Medulla oblongata (tissue), 1 donor: ENCODE results near the gene OSBPL8.

Experiments
- DNase-seq: peaks from one replicate; pipeline ENCODE4 v3.0.0-alpha.2; 2015; ENCODE audit errors: extremely low spot score

Gene OSBPL8

DNA sequence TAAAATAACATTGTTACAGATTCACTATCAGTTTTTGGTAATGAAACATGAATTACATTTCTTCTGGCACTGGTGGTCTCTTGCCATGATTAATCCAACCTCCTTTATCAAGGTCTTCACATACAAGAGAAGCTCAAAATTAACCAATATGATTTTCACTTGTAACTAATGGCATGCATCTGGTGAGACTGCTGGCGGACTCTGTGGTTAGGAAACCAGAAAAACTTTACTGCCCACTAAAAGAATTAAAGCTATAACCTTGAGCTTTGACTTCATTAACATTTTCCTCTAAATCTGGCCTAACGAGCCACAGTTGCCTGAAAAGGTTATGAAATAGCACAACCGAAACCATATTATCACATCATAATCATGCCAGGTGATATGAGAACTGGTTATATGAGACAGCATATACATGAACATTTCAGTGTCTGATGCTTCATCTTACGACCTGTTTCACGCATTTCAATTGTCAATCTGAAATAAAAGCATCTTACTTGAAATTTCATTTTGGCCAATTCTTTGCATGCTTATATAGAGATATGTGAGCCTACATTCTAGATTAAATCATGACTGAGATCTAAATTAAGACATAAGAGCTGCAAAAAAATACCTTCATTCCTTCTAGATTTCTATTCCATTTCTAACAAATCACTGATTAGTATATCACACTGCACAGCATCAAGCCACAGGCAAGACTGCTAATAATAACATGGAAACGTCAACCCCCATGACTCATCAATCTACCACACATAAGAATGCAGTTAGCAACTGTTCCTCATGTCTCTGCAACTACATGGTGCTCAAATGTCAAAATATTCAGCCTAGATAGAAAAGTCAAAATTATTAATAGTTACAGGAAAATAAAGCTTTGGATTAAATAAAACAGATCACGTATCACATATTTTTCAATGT lies 89.3 kb downstream of the OSBPL8 start:
- no peak for DNase-seq

DNA sequence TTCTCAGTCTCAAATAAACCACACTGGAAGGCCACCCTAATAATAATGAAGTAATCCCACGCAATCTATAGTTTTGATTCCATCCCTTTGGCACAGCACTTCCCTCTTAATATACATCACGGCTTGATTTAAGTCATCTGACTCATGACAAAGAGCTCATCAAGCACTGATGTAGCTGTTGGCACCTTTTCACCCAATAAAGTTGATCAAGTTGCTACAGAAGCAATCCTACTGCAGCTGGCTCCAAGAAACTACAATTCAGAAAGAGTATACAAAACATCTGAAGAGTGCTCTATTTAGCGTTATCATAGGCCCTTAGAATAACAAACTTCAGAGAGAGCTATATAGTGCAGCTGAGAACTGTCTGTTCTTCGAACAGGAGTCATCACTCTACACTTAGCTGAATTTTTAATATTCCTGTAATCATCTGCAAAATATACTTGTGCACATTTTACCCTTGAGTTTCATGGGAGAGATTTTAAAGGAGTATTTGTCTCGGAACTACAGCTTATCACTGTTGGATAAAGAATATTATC lies 94.9 kb downstream of the OSBPL8 start:
- no peak for DNase-seq

DNA sequence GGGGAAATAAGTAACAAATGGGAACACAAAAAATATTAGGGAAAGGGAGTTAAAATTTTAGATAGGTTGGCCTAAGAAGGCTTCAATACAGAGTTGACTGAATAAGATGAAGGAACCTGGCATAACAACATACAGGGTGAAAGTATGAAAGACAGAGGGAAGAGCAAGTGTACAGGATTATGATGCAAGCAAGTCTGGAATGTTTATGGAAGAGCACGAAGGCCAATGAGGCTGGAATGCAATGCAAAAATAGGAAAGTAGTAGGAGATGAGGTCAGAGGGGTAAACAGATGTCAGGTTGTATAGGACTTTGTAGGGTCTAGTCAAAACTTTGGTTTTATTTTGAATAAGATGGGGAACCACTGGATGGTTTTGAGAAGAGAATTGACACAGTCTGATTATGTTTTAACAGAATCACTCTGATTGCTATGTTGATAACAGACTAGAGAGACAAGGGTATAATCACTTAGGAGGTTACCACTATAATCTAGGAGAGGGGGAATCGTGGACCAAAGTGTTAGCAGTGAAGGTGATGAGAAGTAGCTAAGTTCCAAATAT lies 96.8 kb downstream of the OSBPL8 start:
- DNase-seq: no peak

DNA sequence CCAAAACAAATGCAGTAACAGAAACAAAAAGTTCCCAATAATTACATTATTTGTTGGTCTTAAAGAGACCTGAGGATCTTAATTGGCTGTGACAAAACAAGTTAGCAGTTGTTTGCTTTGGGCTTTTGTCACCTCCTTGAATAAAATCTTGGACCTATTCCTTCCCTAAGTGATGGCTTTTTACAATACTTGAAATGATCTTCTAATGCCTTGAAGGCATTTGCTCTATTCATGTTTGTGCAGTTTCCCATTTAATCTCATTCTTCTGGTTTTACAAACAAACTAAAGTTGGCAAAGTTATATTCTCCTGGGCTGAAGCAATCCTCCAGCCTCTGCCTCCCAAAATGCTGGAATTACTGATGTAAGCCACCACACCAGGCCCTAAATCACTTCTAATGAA lies 98.8 kb downstream of the OSBPL8 start:
- DNase-seq: no peak

DNA sequence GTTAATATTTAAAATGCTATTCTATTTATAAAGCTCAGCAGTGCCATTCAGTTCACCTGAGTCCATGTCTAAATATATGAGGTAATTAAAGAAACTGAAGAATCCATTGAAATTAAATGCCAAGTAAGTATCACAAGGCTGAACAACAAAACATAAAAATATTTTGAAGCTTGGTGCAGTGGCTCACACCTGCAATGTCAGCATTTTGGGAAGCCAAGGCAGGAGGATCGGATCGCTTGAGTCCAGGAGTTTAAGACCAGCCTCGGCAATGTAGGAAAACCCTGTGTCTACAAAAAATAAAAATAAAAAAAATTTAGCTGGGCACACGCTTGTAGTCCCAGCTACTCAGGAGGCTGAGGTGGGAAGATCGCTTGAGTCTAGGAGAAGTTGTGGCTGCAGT lies 101.8 kb downstream of the OSBPL8 start:
- DNase-seq: no peak

DNA sequence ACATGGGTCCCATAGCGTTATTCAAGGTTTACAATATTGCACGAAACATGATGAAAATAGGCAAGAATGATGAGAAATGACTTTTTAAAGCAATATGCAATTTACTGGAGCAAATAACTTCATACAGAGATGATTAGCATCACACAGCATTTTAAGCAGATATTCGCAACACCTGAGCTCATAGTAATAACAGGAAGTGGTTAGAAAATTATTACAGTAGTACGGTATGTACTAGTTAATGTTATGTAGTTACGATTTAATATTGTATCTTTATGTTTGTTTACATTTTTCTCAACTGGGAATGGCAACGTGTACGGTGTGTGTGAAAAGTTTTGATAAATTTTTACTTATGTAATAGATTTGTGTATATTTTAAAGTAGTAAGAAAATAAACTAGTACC lies 102.6 kb downstream of the OSBPL8 start:
- DNase-seq: no peak

DNA sequence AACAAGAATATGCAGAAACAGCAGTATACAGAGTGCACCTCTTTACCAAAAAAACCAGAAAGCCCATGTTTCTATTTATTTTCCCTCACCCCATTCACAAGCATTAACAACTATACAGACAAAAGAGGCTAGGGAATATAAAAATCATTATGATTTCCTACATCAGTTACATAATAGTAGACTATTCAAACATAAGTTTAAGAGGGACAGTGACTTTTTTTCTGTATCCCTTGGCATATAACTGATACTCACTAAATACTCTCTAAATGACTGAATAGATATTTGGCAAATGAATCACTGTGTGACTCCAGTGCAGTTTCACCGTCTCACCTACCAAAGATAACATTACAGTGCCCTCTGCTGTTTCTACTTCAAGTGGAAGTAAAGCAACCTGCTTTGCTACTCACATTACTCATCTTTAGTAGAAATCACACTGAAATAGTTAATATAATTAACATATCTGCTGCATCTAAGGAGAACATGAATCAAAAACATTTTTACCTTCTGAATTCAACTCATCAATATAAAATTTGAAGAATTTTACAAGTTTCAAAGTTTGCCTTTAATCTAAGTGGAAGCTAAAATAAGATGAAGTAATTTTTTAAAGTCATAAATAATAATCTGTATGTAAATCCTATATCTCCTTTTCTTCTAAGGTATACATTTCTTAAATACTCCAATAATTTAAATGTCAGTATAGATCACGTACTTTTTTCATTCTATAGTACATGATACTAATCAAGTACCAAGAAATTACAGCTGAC lies 103.8 kb downstream of the OSBPL8 start:
- peak; percentile 50 for DNase-seq

DNA sequence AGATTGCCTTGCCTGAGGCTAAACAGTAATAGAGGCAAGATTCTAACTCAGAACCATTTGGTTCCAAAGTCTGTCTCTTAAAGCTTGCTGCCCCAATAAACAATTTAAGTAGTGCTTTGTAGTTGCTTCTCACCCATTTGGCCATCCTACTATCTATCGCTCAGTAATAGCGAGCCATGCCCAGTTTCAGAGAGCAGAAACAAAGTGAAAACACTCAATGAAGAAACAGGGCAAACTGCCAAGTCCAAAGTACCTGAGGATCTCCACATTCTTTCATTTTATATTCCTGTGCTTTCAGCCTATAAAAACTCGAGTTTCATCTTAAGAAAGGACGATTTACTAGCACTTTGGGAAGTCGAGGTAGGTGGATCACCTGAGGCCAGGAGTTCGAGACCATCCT lies 108.0 kb downstream of the OSBPL8 start:
- no peak for DNase-seq

DNA sequence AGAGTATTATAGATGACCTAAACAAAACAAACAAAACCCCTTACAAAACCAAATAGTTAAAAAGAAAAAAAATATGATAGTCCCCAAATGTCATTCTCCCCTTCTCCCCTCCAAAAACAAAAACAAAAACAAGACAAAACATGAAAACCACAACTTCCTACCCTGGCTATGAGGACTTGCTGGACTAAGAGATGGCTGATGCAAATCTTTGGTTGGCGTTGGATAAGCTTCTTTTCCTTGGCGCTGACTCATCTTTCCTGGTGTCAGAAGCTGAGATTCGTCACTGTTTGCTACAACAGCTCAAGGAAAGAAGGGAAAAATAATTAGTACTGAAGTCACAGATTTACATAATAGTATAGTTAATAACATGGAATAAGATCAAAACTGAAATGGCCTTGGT lies 108.9 kb downstream of the OSBPL8 start:
- DNase-seq: no peak

DNA sequence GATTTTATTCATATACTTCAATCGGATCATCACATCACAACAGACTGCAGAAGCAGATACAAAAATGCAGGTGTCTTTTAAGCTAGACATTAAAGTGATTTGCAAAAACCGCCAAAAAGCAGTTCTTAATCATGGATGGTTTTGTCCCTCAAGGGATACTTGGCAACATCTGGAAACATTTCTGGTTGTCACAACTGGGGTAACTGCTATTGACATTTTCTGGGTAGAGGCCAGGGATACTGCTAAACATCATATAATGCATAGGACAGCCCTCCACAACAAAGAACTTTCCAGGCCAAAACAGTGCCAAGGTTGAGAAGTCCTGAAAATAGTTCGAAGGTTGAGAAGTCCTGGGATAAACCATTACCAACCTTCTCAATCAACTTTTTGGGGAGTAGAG lies 109.6 kb downstream of the OSBPL8 start:
- DNase-seq: no peak

DNA sequence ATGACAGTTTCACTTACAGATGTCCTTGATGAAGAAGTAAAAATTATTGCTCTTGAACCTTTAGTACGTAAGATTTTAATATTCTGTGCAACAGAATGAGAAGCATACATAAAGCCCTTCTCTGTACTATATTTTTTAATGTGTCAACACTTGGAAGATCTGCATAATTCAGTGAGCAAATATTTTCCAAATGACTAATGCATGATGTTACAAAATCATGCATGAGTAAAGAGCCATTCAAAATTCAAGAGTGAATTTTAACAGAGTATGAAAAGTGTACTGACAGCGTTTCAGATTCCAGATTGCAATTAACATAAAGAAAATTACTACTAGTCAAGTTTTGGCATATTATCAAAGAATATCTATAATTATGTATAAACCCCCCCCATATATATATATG lies 110.0 kb downstream of the OSBPL8 start:
- DNase-seq: no peak

DNA sequence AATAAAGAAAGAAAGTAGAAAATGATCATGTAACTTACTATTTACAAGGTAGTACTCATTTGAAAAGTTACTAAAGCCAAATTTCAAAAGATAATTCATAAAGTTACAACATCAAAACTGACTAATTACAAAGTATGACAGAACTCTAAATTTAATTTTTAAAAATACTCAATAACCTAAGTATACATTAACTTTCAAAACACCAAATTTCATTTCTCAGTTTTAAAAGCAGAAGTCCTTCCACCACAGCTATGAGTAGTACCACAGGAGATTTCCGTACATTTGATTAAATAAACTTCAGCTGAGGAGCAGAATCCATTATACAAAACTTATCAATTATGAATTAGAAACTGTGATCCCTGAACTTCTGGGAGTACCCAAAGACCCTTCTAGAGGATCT lies 110.6 kb downstream of the OSBPL8 start:
- no peak for DNase-seq

DNA sequence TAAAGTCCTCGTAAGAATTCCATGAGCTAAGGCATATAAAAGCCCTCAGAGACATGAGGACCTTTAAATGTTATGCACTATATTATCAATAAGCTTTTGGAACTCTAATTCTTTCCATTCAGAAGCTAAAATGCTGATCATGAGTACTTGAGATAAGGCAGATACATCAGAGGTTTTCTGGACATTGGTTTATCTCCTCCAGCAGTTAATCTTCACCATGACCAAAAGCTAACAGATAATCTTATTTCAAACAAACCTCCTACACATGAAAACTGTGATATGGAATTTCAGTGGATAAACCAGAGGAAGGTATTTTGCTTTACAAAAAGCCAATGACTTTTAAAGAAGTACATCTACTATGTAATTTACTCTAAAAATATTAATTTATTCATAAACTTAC lies 113.5 kb downstream of the OSBPL8 start:
- DNase-seq: no peak

DNA sequence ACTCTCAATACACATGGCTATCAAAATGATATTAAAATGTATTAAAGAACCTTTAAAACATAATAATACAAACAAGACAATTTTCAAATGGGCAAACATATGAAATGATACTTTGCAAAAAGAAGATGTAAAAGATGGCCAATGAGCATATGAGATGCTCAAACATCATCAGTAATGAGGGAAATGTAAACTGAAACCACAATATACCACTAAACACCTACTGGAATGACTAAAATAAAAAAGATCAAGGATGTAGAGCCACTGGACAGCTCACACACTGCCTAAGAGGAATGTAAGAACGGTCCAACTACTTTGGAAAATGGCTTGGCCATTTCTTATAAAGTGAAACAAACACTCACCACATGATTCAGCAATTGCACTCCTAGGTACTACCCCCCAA lies 114.1 kb downstream of the OSBPL8 start:
- DNase-seq: no peak

DNA sequence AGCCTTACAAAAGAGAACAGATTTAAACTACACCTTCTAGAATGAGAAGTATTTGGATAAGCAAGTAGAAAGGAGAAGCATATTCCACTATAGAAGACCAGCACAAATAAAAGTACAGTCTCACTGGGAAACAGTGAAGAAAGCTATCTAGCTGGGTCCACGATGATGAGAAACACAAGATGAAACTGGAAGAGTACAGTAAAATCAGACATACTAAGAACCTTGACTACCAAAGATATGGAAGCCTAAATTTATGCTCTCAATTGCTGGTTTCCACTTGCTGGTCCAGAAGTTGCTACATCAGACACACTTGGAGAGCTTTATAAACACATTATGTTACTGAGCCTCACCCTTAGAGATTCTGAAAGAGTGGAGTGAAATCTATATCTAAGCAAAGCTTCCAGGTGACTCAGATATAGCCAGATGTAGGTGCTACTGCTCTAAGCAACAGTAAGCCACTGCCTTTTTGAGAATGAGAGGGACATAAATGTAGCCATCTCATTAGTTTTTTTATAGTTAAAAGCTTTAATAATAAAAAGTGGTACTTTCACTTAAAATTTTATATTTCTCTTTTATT lies 115.1 kb downstream of the OSBPL8 start:
- no peak for DNase-seq

DNA sequence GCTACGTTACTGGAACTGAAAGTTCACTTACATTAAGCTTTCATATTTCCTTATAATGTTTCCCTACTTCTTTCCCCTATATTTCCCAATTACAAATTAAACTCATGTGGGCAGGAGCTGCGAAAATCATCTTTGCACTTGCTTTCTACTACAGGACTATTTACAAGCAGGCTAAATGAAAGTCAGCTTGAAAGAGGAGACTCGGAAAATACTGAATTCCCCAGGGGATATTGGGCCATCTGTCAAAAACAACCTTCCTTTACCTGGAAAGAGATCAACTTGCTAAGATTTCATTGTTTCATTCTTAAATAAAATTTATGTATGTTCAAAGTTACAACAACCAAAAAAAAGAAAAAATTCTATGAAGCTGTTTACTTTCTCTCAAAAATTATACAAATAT lies 118.6 kb downstream of the OSBPL8 start:
- DNase-seq: no peak

DNA sequence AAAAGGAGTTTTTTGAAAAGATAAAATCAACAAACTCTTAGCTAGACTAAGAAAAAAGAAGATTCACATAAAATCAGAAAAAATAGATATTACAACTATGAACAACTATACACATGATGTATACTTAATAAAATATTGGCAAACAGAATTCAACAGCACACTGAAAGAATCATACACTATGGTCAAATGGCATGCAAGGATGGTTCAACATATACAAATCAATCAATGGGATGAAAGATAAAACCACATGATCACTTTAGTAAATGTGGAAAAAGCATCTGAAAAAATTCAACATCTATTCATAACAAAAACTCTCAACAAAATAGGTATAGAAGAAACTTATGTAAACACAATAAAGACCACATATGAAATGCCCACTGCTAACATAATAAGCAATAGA lies 126.8 kb downstream of the OSBPL8 start:
- DNase-seq: no peak

DNA sequence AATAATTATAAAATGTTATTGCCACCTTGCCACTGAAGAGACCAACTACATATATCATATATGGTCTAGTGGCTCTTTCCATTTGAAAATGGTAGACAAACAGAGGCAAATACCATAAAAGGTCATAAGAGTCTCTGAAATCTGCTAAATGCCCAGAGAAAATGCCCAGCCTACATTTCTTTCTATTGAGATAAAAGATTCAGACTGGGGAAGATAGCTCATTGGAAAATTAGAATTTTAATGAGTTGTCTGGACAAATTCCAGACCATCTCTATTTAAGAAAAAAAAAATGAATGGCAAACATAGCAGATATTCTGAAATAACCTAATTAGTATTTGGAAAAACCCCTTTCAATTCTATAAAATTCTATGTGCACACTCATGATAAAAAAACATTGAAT lies 131.5 kb downstream of the OSBPL8 start:
- no peak for DNase-seq

DNA sequence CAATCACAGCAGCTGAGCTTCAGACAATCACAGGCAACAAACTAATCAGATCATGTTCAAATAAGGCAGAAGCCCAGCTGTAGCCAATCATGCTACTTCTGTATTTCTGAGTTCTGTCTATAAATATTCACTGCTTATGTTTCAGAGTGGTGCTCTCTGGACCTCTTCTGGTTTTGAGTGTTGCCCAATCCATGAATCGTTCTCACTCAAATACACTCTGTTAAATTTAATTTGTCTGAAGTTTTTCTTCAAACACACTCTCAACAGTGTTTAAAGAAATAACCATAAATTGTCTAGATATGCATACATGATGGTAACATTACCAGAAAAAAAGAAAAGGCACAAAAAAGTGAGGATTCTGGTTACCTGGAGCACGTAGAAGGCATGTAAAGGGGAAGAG lies 133.4 kb downstream of the OSBPL8 start:
- no peak for DNase-seq

DNA sequence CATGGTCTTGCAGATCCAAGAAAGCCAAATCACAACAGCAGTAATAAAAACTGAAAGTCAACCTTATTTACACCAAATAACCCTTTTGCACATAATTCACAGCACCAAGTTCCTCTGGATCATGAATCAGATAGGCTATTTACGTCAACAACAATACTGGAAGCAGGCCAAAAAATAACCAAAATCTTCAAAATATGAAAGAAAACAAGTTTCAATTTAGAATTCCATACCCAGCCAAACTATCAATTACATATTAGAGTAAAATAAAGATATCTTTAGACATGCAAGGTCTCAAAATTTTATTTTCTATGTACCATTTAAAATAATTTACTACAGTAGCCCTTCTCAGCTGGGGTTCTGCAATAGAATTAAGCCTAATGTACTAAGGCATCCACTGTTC lies 134.6 kb downstream of the OSBPL8 start:
- no peak for DNase-seq

DNA sequence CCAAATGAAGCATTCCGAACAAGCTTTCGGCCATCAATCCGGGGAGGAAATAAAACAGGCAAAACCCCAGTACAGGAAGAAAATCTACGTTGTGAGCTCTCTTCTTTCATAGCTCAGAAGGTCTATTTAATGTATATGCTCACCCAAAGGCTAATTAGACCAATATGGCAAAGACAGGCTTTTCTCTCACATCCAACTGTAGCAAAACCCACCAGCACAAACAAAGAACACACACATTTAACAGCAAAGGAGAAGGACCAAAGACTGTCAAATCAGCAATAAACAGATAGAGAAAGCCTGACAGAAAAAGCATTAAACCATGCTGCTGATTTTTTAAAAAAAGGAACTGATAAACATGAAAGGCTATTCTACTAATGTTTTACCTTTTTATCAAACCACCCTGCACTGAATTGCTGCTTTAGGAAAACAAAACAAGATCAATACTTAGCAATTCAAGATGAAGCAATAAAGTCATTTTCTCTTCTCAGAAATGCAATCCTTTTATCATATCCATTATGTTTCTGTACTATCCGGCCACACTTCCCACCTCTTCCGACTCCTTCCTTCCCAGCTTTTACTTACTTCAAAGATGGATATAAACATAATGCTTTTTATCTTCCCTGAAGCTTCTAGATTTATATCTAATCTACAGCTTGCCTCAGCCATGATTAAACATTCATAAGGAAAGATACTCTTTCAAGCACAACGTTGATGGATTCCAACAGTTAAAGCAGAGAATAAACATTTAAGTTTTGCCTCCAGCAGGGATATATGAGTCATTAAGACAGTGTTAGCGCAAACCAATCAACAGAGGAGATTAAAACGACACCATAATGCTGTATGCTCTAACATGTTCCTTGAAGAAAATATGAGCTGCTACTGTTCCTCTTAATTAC lies 136.8 kb downstream of the OSBPL8 start:
- DNase-seq: peak; percentile 14
